AG10803 (cell line): ENCODE results near the gene CCNB1IP1.
"Not testable (repeated sequence)": the region's sequence is repeated elsewhere in the genome, so short reads cannot be mapped to it uniquely, and the experiment has no call there.

Source experiments
- DNase-seq: peaks from one replicate; pipeline ENCODE4 v3.0.0; 2010; ENCODE audit warnings: low read depth
- H3K4me3 ChIP-seq: 2 replicates; pipeline ENCODE4 v1.5.1; 2011; ENCODE audit warnings: mild to moderate bottlenecking, low read length, control low read depth
- TF ChIP-seq, protein P1 (sequence below): conservative IDR thresholded peaks from 2 replicates; pipeline ENCODE4 v1.5.1; 2011; ENCODE audit warnings: mild to moderate bottlenecking, low read length, control low read depth, inconsistent platforms

CCNB1IP1 gene

DNA sequence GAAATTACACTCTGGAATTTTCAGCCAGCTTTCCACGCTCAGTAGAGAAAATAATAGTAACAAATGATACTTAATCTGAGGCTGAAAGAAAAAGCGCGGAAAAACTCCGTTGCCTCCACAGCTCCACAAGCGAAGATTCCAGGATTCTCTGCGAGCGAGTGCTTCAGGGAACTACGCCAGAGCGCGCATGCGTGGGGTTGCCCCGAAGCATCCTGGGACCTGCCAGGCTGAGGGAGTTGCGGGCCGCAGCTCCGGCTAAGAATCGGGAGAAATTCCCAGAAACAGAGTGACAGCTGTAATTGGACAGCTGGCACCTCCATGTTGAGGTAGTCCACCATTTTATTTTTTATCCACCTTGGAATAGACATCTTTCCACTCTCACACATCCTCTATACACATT lies 15.4 kb downstream of the CCNB1IP1 start:
- TF ChIP-seq, protein P1, sequence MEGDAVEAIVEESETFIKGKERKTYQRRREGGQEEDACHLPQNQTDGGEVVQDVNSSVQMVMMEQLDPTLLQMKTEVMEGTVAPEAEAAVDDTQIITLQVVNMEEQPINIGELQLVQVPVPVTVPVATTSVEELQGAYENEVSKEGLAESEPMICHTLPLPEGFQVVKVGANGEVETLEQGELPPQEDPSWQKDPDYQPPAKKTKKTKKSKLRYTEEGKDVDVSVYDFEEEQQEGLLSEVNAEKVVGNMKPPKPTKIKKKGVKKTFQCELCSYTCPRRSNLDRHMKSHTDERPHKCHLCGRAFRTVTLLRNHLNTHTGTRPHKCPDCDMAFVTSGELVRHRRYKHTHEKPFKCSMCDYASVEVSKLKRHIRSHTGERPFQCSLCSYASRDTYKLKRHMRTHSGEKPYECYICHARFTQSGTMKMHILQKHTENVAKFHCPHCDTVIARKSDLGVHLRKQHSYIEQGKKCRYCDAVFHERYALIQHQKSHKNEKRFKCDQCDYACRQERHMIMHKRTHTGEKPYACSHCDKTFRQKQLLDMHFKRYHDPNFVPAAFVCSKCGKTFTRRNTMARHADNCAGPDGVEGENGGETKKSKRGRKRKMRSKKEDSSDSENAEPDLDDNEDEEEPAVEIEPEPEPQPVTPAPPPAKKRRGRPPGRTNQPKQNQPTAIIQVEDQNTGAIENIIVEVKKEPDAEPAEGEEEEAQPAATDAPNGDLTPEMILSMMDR = no peak
- no peak for DNase-seq
- H3K4me3 ChIP-seq = no peak overlapping the region

DNA sequence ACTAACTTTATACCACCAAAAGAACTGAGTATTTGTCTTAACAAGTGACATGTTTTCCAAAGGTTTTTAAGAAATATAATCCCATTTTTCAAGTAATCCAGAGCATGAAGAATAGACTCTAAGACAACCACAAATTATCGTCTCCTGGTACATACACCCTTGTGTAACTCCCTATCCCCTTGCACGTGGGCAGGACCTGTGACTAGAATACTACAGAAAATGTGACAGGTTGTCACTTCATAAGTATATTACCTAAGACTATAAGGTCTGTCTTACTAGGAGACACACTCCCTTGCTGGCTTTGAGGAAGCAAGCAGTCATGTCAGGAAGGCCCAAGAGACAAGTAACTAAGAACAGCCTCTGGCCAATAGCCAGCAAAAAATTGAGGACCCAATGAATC lies 19.1 kb downstream of the CCNB1IP1 start:
- no peak overlapping the region for H3K4me3 ChIP-seq
- no peak for DNase-seq
- TF ChIP-seq, protein P1 = no peak

DNA sequence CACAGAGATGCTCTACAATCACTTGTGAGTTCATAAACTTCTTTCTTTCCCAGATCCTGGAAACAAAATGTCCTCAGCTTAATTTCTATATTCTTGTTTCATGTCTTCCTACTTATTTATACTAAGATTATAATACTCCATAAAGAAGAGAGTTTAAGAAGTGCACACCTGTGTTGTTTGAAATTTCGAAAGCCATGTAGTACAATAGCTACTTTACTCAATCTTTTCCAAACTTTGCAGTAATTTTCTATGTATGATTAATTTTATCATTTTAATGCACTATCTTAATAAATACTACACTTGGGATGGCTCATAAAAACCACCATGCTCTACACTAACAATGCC lies 27.0 kb downstream of the CCNB1IP1 start:
- DNase-seq = no peak
- no peak overlapping the region; the same call in 1 of the 2 replicates for H3K4me3 ChIP-seq
- TF ChIP-seq, protein P1 = no peak

DNA sequence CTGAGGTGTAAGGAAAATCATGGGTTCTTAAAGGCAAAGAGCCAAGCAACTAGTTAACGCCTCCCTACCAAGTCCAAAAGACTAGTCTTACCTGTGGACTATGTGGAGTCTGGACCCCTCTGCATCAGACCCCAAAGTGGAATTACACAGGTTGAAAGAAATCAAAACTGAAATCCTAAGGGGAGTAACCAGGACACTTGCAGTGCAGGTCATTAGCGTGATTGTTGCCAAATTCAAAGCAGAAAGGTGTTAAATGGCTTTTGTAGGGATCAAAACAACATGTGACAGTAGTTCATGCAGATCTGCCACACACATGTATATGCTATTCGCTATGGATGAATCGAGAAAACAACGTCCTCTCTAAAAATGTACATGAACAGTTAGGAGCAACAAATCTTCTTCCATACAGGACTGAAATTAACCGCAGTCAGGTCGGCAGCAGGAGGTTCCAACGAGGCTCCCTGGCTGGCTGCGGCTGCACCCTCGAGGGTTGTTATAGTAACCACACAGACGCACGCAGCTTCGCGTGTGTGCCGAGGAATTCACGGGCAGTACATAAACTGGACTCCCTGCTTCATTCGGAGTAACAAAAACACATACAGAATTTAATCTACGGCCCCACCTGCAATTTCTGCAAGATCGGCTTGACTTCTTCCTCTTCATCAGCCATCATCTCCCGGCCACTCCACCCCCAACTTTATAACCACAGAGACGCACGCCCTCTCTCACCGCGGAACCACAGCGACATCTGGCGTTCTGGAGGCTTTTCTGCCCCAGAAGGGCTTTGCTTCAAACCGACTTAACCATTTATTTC lies 27.6 kb downstream of the CCNB1IP1 start, which contains the start of gene TTC5:
Gene TTC5 (minus strand): TSS at position 687 of the 814 bp plus-strand sequence. CDS start 14 bp downstream, at position 673.
- DNase-seq = peak; percentile 89
- TF ChIP-seq, protein P1 = peak; percentile 96
- H3K4me3 ChIP-seq = peak within 1 kb of the TSS; percentile 63

DNA sequence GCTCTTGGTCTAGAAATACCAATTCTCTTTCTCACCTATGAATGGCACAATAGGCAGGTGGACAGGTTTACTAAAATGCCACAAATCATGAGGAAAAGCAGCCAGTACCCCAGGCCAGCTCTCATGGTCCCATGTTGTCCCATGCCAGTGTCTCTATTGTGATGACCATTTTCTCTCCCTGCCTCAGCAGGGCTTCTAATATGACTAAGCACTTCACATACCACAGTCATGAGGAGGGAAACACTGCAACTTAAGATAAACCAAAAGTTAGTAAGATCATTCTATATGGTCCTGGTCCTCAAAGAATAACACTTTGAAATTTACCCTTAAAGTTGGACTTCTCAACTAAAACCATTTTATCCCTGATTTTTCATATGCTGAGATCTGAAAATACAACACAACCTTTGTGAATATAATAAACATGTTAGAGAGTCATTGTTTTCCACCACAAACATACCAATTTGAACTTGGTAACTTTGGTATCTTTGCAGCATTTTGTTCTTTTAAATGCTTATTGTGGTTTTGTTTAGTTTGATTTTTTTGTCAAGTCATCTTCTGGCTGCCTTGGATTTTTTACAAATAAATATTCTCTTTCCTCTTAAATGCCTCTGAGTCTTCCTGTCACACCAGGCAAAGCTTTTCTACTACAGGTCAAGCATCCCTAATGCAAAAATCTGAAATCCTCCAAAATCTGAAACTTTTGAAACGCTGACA lies 30.9 kb downstream of the CCNB1IP1 start:
- DNase-seq = peak; percentile 20
- TF ChIP-seq, protein P1 = no peak
- no peak overlapping the region for H3K4me3 ChIP-seq

DNA sequence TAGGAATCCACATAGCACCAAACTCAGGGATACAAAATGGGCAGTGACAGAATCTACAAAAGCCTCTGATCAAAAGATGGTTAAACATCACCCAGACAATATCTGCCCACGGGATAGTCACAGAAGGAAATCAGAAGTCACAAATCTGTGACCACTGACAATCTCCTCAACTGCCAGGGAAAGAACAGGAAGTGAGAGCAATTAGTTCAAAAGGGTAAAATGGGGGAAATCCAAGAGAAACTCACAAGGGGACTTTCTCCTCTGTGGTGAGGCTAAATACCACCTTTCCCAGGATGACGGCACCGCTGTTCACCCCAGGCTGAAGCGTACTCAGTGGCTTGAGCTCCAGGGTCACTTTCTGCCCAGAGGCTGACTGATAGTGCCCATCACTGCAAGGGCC lies 38.0 kb downstream of the CCNB1IP1 start:
- TF ChIP-seq, protein P1 = no peak
- no peak for DNase-seq
- H3K4me3 ChIP-seq = no peak overlapping the region

DNA sequence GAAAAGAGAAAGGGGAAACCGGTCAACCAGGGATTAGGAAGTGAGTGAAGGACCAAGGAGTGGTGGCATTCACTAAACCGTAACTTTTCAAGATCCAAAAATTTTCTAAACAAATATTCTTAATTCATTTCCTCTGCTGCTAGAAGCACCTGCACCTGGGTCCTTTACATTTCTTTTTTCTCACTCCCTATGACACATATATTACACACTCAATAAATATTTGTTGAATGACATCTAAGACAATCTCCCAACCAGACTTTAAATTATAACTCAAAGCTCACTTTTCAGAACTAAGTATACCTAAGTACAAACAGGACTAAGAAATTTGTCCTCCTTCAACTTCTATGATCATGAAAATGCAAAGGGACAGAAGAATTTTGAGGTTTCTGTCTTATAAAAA lies 38.4 kb downstream of the CCNB1IP1 start:
- H3K4me3 ChIP-seq = no peak overlapping the region
- DNase-seq = no peak
- TF ChIP-seq, protein P1 = no peak

DNA sequence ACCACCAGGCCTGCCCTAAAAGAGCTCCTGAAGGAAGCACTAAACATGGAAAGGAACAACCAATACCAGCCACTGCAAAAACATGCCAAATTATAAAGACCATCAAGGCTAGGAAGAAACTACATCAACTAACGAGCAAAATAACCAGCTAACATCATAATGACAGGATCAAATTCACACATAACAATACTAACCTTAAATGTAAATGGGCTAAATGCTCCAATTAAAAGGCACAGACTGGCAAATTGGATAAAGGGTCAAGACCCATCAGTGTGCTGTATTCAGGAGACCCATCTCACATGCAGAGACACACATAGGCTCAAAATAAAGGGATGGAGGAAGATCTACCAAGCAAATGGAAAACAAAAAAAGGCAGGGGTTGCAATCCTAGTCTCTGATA lies 51.1 kb downstream of the CCNB1IP1 start:
- H3K4me3 ChIP-seq = not testable (repeated sequence)

DNA sequence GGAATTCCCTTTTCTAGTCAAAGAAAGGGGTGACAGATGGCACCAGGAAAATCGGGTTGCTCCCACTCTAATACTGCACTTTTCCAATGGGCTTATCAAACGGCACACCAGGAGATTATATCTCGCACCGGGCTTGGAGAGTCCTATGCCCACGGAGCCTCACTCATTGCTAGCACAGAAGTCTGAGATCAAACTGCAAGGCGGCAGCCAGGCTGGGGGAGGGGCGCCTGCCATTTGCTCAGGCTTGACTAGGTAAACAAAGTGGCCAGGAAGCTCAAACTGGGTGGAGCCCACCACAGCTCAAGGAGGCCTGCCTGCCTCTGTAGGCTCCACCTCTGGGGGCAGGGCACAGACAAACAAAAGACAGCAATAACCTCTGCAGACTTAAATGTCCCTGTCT lies 52.8 kb downstream of the CCNB1IP1 start:
- H3K4me3 ChIP-seq, DNase-seq: not testable (repeated sequence)

More for the DNA sequence above, 51.1 kb downstream of the CCNB1IP1 start:
- not testable (repeated sequence) for DNase-seq
